Measurements from ENCODE around the gene ACACA. TPM values are rescaled to one million over a fixed set of nuclear protein-coding genes. Genes with fewer than 3 reads are reported as not detected.
A peak's percentile ranks its signal among the peaks of the same experiment; 100 is the strongest.
"Not testable (repeated sequence)": the region's sequence is repeated elsewhere in the genome, so short reads cannot be mapped to it uniquely, and the experiment has no call there.

The ACACA gene
- total RNA-seq, 1 experiment from 2014 or later: 31.6 TPM

DNA sequence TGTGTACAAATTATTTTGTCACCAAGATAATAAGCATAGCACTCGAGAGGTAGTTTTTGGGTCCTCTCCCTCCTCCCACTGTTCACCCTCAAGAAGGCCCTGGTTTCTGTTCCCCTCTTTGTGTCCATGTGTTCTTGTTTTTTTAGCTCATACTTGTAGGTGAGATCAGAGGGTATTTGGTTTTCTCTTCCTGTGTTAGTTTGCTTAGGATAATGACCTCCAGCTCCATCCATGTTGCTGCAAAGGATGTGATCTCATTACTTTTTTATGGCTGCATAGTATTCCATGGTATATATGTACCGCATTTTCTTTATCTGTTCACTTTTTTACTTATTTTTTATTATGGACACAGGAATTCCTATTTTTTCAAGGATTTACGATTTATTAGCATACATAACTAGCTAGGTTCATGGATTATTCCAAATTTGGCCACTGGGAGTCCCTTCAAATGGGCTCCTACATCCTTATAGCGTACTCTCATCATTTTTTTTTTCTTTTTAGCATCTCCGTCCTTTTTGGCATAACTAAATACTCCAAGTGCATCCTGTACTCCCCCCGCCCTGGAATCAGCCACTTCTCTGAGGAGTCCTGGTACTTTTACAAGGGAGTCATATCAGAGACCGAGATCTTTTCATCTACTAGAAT is 7.4 kb upstream of the ACACA start:
- no peak for DNase-seq
- peaks cover 7% of the 10 kb centered on the region for H3K36me3 ChIP-seq (replicated peaks; ENCODE audit: control insufficient read depth, insufficient read depth, low read length)
- H3K4me3 ChIP-seq (ENCODE audit: insufficient read depth, low read depth, low read length): no peak overlapping the region
- no peaks in the 10 kb centered on the region for H3K27me3 ChIP-seq (ENCODE audit: control insufficient read depth, insufficient read depth, low read length)

DNA sequence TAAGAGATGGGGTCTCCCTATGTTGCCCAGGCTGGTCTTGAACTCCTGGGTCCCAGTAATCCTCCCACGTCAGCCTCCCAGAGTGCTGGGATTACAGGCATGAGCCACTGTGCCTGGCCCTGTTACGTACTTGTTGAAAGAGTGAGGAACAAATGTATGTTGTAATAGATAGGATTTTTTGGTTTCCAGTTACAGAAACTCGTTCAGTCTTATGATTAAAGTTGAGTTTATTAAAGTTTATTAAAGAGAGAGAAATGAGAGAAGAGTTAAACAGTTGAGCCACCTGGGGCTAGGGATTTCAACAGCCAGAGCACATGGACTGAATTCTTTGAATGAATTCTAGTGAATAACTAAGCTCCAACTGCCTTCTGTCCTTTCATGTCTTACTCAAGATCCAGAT is 3.7 kb upstream of the ACACA start:
- H3K36me3 ChIP-seq (replicated peaks; ENCODE audit: control insufficient read depth, insufficient read depth, low read length): peaks cover 7% of the 10 kb centered on the region
- no peak for DNase-seq
- H3K4me3 ChIP-seq (ENCODE audit: insufficient read depth, low read depth, low read length): no peak overlapping the region
- H3K27me3 ChIP-seq (ENCODE audit: control insufficient read depth, insufficient read depth, low read length): no peaks in the 10 kb centered on the region

DNA sequence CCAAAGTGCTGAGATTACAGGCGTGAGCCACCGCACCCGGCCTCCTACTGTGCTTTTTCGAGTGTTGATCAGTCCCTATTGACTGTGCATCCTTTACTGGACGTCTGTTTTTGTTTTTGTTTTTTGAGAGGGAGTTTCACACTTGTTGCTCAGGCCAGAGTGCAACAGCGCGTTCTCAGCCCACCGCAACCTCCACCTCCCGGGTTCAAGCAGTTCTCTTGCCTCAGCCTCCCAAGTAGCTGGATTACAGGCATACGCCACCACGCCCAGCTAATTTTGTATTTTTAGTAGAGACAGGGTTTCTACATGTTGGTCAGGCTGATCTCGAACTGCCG is 1.5 kb upstream of the ACACA start:
- DNase-seq; H3K27me3 ChIP-seq (ENCODE audit: control insufficient read depth, insufficient read depth, low read length); H3K4me3 ChIP-seq (ENCODE audit: insufficient read depth, low read depth, low read length); H3K36me3 ChIP-seq (replicated peaks; ENCODE audit: control insufficient read depth, insufficient read depth, low read length): not testable (repeated sequence)

DNA sequence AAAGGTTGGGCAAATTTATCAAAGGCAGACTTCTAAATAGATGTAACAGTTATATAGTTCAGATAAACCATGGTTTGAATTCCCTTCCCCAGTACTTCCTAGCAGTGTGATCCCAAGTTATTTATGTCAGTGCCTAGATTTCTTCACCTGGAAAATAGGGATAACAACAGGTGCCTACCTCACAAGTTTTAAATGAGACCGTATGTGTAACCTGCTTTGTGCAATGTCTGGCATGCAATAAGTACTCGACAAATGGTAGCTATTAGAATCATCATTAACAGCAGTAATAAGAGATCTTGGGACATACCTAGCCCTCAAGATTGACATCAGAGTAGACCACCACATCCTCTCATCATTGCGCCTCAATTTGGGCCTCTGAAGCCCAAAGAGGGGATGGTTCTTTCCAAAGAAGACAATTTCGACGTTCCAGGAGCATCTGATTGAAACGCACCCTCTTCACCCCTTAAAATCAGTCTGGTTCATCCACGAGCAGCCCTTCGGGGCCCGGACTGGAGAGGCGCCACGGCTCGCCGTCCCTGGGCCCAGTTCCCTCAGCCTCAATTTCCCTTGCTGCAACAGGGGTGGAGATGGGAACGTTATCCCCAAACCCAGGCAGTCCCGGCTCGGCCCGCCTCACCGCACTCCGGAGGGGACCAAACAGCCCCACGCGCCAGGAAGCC is 541 bp downstream of the ACACA start:
- no peak for DNase-seq
- no peaks in the 10 kb centered on the region for H3K36me3 ChIP-seq (replicated peaks; ENCODE audit: control insufficient read depth, insufficient read depth, low read length)

DNA sequence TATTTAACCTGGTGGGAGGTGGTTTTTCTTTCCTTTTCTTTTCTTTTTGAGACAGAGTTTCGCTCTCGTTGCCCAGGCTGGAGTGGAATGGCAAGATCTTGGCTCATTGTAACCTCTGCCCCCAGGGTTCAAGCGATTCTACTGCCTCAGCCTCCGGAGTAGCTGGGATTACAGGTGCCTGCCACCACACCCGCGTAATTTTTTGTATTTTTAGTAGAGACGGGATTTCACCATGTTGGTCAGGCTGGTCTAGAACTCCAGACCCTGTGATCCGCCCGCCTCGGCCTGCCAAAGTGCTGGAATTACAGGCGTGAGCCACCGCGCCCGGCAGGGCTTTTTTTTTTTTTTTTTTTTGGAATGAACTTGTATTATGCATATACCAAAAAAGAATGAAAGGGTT is 1.1 kb downstream of the ACACA start:
- peak overlapping the region; percentile 83; the same call in 1 of the 2 replicates for H3K4me3 ChIP-seq (ENCODE audit: insufficient read depth, low read depth, low read length)
- DNase-seq; H3K36me3 ChIP-seq (replicated peaks; ENCODE audit: control insufficient read depth, insufficient read depth, low read length); H3K27me3 ChIP-seq (ENCODE audit: control insufficient read depth, insufficient read depth, low read length): not testable (repeated sequence)

More for the DNA sequence above, 541 bp downstream of the ACACA start:
- H3K4me3 ChIP-seq (ENCODE audit: insufficient read depth, low read depth, low read length): peak overlapping the region; percentile 83
- H3K27me3 ChIP-seq (ENCODE audit: control insufficient read depth, insufficient read depth, low read length): no peaks in the 10 kb centered on the region

DNA sequence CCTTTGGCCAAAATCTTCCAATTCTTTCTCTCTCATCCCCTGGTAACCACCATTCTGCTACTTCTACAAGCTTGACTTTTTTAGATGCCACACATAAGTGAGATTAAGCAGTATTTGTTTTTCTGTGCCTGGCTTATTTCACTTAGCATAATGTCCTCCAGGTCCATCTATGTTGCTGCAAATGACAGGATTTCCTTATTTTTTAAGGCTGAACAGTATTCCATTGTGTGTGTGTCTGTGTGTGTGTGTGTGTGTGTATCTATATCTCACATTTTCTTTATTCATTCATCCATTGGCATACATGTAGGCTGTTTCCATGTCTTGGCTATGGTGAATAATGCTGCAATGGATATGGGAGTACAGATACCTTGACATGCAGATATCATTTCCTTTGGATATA is 6.1 kb downstream of the ACACA start:
- no peak for DNase-seq
- no peaks in the 10 kb centered on the region for H3K27me3 ChIP-seq (ENCODE audit: control insufficient read depth, insufficient read depth, low read length)
- H3K4me3 ChIP-seq (ENCODE audit: insufficient read depth, low read depth, low read length): no peak overlapping the region
- no peaks in the 10 kb centered on the region for H3K36me3 ChIP-seq (replicated peaks; ENCODE audit: control insufficient read depth, insufficient read depth, low read length)

DNA sequence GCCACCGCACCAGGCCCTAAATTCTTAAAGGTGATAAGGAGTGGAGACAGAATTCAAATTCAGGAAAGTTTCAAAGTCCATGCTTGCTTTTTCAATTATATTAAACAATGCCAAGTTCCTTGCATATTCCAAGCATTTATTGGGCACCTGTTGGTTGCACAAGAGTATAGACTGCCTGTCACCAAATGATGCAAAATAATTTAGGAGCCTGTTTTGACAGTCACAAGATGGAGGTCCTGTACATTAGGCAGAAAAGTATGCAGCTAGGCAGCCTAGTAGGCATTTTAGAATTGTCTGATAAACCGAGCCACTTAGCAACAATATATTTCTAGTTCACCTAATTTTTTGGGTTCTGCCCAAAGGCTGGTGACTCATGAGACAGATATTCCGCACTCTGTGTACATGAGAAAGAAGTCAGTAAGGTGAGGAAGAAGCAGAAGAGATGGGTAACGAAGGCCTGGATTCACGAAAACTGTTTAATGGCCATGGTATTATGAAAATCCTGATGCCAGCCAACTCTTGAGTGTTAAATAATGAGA is 7.3 kb downstream of the ACACA start:
- DNase-seq: no peak
- Histone ChIP-seq H3K4me3 (ENCODE audit: insufficient read depth, low read depth, low read length) (no peak overlapping the region), H3K36me3 (replicated peaks; ENCODE audit: control insufficient read depth, insufficient read depth, low read length) (no peaks in the 10 kb centered on the region), H3K27me3 (ENCODE audit: control insufficient read depth, insufficient read depth, low read length) (no peaks in the 10 kb centered on the region)

DNA sequence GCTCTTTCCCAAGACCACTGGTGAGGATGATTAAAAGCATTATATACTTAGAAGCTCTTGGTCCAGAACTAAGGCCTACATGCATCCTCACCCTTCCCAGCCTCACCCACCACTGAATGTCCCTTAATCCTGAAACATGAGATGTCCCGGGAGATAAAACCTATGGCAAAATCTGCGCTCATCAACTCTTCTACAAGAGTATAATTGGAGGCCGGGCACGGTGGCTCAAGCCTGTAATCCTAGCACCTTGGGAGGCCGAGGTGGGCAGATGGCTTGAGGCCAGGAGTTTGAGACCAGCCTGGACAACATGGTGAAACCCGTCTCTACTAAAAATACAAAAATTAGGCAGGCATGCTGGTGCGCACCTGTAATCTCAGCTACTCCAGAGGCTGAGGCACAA is 13.3 kb downstream of the ACACA start:
- Histone ChIP-seq H3K27me3 (ENCODE audit: control insufficient read depth, insufficient read depth, low read length) (no peaks in the 10 kb centered on the region), H3K36me3 (replicated peaks; ENCODE audit: control insufficient read depth, insufficient read depth, low read length) (no peaks in the 10 kb centered on the region), H3K4me3 (ENCODE audit: insufficient read depth, low read depth, low read length) (no peak overlapping the region)
- no peak for DNase-seq

DNA sequence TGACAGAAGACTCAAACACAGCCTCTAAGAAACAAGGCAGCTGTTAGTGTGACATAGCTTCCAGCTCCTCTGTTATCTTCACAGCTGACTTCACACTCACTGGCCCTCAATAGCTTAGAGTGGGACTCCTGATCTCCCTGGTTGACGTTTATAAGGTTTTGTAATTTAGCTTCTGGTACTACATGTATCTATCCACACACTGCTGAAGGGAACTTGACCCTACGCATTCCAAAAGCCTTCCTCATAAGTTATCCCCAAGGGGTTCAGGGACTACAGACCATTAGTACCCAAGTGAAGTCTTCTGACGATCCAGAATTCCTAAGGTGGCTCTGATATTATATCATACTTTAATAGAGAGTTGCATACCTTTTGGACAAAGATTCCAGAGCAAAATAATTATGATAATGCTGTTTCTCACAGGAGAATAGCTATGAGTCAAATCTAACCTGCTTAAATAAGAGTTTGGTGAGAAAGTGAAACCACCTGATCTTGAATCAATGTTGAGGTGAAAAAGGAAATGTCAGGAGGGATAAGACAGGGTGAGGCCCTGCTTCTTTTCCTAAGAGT is 14.5 kb downstream of the ACACA start:
- Histone ChIP-seq H3K27me3 (ENCODE audit: control insufficient read depth, insufficient read depth, low read length) (no peaks in the 10 kb centered on the region), H3K36me3 (replicated peaks; ENCODE audit: control insufficient read depth, insufficient read depth, low read length) (no peaks in the 10 kb centered on the region), H3K4me3 (ENCODE audit: insufficient read depth, low read depth, low read length) (no peak overlapping the region)
- no peak for DNase-seq

DNA sequence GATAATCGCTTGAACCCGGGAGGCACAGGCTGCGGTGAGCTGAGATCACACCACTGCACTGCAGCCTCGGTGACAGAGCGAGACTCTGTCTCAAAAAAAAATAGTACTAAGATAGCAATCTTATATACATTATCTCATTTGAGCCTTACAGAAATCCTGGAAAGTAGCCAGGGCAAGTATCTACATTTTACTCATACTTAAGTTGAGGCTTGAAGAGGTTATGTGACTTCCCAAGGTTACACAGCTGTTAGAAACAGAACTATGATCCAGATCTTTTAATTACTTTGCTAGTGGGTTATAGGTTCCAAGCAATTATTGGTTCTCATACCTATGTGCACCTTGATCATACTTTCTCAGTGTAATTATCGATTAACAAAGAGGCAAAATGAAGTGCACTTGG is 15.5 kb downstream of the ACACA start:
- no peak for DNase-seq
- H3K36me3 ChIP-seq (replicated peaks; ENCODE audit: control insufficient read depth, insufficient read depth, low read length): no peaks in the 10 kb centered on the region
- H3K4me3 ChIP-seq (ENCODE audit: insufficient read depth, low read depth, low read length): no peak overlapping the region
- no peaks in the 10 kb centered on the region for H3K27me3 ChIP-seq (ENCODE audit: control insufficient read depth, insufficient read depth, low read length)

DNA sequence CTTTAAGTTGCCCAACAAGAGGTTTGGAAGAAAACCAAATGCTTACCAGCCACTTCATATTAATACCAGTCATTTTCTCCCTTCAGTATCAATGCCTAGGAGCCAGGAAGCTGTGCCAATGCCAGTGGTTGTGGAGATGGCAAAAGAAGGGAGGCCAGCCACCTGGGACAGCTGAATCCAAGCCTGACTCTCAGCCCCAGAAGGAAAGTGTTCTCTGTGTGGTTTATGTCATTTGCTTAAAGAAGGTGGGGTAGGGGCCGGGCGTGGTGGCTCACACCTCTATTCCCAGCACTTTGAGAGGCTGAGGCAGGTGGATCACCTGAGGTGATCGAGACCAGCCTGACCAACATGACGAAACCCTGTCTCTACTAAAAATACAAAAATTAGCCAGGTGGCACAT is 17.5 kb downstream of the ACACA start:
- Histone ChIP-seq H3K27me3 (ENCODE audit: control insufficient read depth, insufficient read depth, low read length) (no peaks in the 10 kb centered on the region), H3K4me3 (ENCODE audit: insufficient read depth, low read depth, low read length) (no peak overlapping the region), H3K36me3 (replicated peaks; ENCODE audit: control insufficient read depth, insufficient read depth, low read length) (no peaks in the 10 kb centered on the region)
- no peak for DNase-seq

DNA sequence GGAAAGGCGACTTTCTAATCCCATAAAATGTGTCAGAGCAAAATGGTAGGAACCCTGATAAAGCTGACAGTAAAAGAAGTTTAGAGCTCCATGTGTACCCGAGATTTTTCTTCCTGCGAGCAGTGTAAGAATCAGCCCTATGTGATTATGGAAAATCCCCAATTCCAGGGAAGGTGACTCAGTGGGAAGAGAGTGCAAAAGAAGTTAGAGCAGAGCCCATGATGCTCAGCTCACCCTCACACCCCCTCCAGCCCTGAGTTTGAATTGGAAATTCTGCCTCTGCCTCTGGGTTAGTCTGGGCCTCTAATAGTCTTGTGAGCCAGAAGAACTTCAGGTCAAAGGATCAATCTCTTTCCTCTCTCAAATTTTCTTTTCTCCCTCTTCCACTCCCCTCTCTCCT is 18.4 kb downstream of the ACACA start:
- Histone ChIP-seq H3K27me3 (ENCODE audit: control insufficient read depth, insufficient read depth, low read length) (no peaks in the 10 kb centered on the region), H3K36me3 (replicated peaks; ENCODE audit: control insufficient read depth, insufficient read depth, low read length) (no peaks in the 10 kb centered on the region), H3K4me3 (ENCODE audit: insufficient read depth, low read depth, low read length) (no peak overlapping the region)
- DNase-seq: no peak

DNA sequence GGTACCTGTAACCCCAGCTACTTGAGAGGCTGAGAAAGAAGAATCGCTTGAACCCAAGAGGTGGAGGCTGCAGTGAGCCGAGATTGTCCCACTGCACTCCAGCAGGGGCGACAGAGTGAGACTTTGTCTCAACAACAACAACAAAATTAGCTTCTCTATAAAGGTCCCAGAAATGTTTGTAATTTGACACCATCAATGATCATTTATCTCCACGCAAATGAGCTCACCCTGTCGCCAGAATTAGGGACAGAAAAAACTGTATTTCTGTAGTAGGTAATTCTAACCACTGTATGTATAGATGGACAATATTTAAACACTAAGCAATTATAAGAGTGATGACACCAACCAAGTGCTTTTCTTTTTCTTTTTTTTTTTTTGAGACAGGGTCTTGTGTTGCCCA is 20.2 kb downstream of the ACACA start:
- no peak overlapping the region for H3K4me3 ChIP-seq (ENCODE audit: insufficient read depth, low read depth, low read length)
- H3K36me3 ChIP-seq (replicated peaks; ENCODE audit: control insufficient read depth, insufficient read depth, low read length): no peaks in the 10 kb centered on the region
- no peaks in the 10 kb centered on the region for H3K27me3 ChIP-seq (ENCODE audit: control insufficient read depth, insufficient read depth, low read length)
- DNase-seq: no peak

DNA sequence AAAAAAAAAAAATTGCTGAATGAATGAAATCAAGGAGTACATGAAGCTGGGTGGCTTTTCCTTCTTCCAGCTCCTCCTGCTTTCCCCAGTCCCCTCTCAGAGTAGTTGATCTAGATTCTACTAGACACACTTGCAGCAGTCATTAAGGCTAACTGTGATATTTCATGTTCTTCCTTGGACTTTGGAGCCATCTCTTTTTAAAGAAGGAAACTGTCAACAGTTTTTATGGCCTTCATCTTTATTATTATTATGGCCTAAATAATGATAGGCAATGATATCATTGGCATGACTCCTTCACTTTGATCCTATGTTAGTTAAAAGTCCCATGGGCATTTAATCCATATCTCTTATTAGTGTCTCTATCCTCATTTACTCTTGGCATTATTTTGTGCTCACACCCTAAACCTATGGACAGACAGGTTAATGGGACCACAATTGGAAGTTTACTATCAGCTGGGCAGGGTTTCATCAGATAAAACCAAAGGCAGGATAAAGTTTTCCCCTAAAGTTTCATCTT is 21.1 kb downstream of the ACACA start:
- Histone ChIP-seq H3K4me3 (ENCODE audit: insufficient read depth, low read depth, low read length) (no peak overlapping the region), H3K36me3 (replicated peaks; ENCODE audit: control insufficient read depth, insufficient read depth, low read length) (no peaks in the 10 kb centered on the region), H3K27me3 (ENCODE audit: control insufficient read depth, insufficient read depth, low read length) (no peaks in the 10 kb centered on the region)
- DNase-seq: no peak

DNA sequence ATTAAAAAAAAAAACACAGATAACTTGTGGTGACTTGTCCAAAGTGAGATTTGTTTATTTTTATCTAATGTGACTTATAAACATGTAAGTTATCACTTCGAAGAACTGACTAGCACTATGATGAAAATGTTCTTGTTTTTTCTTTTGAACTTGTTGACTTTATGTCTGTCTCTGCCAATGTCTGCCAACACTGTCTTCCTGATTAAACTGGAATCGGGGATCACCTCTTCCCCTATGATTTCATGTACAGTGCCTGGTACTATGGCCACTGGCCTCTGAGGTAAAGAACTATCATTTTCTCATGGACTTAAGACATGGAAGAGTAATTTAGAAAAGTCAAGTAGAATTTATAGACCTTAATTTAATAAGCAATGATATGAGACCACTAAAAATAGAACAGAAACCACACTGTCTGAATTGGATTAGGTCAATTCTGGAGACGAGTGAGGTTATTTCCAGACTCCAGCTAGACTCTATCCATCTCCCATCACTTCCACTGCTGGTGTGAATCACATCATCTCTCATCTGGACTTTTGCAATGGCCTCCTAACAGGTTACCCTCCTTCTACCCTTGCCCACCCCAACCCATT is 22.0 kb downstream of the ACACA start:
- no peak for DNase-seq
- Histone ChIP-seq H3K36me3 (replicated peaks; ENCODE audit: control insufficient read depth, insufficient read depth, low read length) (no peaks in the 10 kb centered on the region), H3K27me3 (ENCODE audit: control insufficient read depth, insufficient read depth, low read length) (no peaks in the 10 kb centered on the region), H3K4me3 (ENCODE audit: insufficient read depth, low read depth, low read length) (no peak overlapping the region)

Measured in H7 (cell line).